GM19035 (cell line): ENCODE data around the gene FBXL13.
"Not testable (repeated sequence)": the region's sequence is repeated elsewhere in the genome, so short reads cannot be mapped to it uniquely, and the experiment has no call there.

Experiments
- ATAC-seq: cut with Tn5 transposase; IDR thresholded peaks from one replicate; pipeline ENCODE4 v1.9.1; 2021; ENCODE audit not compliant: unreplicated experiment

FBXL13 gene

GRCh38 chr7:102866535-102867215 is 207.9 kb downstream of the FBXL13 start:
- ATAC-seq: no peak

GRCh38 chr7:102864958-102865357 is 209.6 kb downstream of the FBXL13 start:
- ATAC-seq: no peak

GRCh38 chr7:102860351-102860811 is 214.2 kb downstream of the FBXL13 start:
- no peak for ATAC-seq

GRCh38 chr7:102859799-102860125 is 214.8 kb downstream of the FBXL13 start:
- ATAC-seq: no peak

- no peak for ATAC-seq
These were observed 215.4 kb downstream of the FBXL13 start for GRCh38 chr7:102859084-102859798.

GRCh38 chr7:102856036-102856435 is 218.6 kb downstream of the FBXL13 start:
- no peak for ATAC-seq

GRCh38 chr7:102849538-102849937 is 225.1 kb downstream of the FBXL13 start:
- no peak for ATAC-seq

GRCh38 chr7:102849079-102849478 is 225.5 kb downstream of the FBXL13 start:
- ATAC-seq: no peak

GRCh38 chr7:102845346-102845745 is 229.2 kb downstream of the FBXL13 start:
- ATAC-seq: no peak

- ATAC-seq: peak; percentile 85
These were observed 230.7 kb downstream of the FBXL13 start for GRCh38 chr7:102843850-102844249.

GRCh38 chr7:102842284-102842683 is 232.3 kb downstream of the FBXL13 start:
- no peak for ATAC-seq

GRCh38 chr7:102841290-102841689 is 233.3 kb downstream of the FBXL13 start:
- ATAC-seq: no peak

GRCh38 chr7:102840404-102840803 is 234.2 kb downstream of the FBXL13 start:
- no peak for ATAC-seq

GRCh38 chr7:102838572-102839101 is 236.0 kb downstream of the FBXL13 start:
- not testable (repeated sequence) for ATAC-seq

- ATAC-seq: no peak
These were observed 236.8 kb downstream of the FBXL13 start for GRCh38 chr7:102837802-102838201.

GRCh38 chr7:102836977-102837376 is 237.6 kb downstream of the FBXL13 start:
- no peak for ATAC-seq

GRCh38 chr7:102836191-102836919 is 238.2 kb downstream of the FBXL13 start:
- ATAC-seq: no peak

- peak; percentile 97 for ATAC-seq
These were observed 239.6 kb downstream of the FBXL13 start for GRCh38 chr7:102834999-102835398.

- no peak for ATAC-seq
These were observed 240.1 kb downstream of the FBXL13 start for GRCh38 chr7:102834466-102834865.

- ATAC-seq: no peak
These were observed 241.3 kb downstream of the FBXL13 start for GRCh38 chr7:102833343-102833742.

- no peak for ATAC-seq
These were observed 241.9 kb downstream of the FBXL13 start for GRCh38 chr7:102832674-102833073.

- ATAC-seq: no peak
These were observed 244.4 kb downstream of the FBXL13 start for GRCh38 chr7:102830197-102830596.
